GM18517 (cell line): ENCODE results near the gene MORN5.

Experiments used
- ATAC-seq: cut with Tn5 transposase; IDR thresholded peaks from one replicate; pipeline ENCODE4 v1.9.1; 2021; ENCODE audit warnings: mild to moderate bottlenecking, moderate library complexity; ENCODE audit not compliant: unreplicated experiment

MORN5 gene

DNA sequence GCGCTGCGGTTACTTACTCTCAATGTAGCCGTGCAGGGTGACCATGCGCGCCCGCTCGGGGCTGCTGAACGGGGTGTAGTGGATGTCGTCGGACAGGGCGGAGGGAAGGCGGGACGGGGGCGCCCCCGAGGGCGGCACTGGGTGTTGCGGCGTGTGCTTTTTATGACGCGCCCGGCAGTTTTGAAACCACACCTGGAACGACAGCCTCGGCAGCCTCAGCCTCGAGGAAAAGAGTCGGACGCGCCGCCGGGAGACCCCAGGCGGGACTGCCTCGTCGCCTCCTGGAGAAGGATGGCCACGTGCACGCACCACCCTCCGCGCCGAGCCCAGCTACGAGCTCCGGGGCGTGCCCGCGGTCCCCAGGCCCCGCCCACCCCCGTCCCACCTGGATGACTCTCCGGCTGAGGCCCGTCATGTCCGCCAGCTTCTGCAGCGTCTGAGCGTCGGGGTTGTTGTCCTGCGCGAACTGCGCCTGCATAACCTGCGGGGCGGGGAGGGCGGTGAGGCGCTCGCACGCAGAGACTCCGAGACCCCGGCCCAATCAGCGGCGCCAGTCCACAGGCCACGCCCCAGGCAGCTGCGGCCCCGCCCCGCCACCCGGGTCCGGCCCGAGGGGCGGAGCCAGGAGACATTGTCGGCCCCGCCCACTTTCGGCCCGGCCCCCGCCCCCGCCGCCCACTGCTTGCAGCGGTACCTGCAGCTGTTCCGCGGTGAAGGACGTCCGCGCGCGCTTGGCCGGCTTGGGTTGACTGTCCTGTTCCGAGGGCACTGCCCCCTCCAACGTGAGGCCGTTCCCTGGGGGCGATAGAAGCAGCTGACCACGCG is 54.1 kb downstream of the MORN5 start:
- ATAC-seq, result no peak

GRCh38 chr9:122214507-122214906 is 54.8 kb downstream of the MORN5 start:
- no peak for ATAC-seq

DNA sequence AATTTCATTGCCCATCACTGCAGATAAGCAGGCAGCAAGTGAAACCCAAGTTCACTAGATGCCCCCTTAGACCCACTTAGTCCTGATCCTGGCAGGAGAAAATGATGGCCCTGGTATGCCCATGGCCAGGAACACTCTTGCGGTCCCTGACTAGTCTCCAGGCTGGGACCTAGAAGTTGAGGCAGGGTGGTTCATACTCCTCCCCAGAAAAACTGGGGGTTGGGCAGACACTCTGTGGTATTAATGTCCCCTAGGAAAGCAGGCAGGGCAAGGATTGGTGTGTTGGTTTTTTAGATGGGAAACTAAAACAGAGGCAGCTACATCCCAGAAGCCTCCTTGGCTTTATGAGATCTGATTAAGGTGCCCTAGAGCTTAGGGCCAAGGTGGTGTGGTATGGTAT is 56.0 kb downstream of the MORN5 start:
- no peak for ATAC-seq

GRCh38 chr9:122216138-122216797 is 56.6 kb downstream of the MORN5 start:
- ATAC-seq, result no peak

- no peak for ATAC-seq
These were observed 57.2 kb downstream of the MORN5 start for GRCh38 chr9:122216798-122217418.

DNA sequence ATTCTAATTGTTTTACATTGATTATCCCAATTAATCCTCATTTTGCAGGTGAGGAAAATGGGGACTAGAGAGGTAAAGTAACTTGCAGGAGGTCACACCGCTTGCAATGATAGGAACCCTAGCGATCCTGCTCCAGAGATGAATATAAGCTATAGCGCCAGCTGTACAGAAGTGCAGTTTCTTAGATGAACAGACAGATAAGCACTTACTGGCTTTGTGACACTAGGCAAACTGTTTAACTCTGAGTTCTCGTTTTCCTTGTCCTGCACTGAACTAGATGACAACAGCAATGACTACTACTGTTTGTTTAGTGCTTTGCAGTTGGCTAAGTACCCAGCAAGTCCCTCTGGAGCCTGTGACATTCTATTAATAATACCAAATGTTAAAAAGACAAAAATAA is 57.9 kb downstream of the MORN5 start:
- no peak for ATAC-seq

- no peak for ATAC-seq
These were observed 58.6 kb downstream of the MORN5 start for GRCh38 chr9:122218071-122218934.

GRCh38 chr9:122218935-122219855 is 59.5 kb downstream of the MORN5 start:
- ATAC-seq, result no peak

DNA sequence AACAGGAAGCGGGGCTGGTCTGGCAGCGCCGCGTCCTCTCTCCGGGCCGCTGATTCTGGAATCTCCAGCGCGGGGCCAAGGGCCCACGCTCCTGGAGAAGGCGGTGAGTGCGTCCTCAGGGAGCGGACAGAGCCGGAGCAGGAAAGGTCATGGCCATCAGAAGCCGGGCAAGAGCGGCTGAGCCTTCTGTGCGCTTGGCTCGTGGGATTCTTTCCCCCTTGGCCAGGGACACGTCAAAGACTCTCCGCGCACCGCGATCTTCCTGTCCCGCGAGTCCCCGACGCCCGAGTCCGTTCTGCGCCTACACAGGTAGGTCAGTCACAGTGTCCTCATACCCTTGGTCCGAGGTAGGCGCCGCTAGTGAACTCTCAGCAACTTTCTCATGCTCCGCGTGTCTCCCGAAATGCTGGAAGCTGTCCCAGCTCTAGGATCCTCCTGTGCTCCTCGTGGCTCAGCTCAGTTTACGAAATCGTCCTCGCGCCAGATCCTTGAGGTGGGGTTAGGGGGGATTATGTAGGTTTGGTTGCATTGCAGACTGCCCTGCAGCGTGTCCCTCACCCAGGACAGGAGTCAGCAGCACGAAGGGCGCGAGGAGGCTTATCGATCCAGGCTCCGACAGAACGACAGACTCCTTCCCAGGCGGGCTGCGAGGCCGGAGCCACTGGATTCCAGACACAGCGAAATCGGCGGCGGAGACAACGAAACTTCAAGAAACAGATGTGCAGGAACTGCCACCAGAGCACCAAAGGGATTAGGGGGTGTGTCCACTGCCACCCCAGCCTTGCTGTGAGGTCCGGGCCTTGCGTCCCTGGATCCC is 60.4 kb downstream of the MORN5 start:
- ATAC-seq, result no peak

DNA sequence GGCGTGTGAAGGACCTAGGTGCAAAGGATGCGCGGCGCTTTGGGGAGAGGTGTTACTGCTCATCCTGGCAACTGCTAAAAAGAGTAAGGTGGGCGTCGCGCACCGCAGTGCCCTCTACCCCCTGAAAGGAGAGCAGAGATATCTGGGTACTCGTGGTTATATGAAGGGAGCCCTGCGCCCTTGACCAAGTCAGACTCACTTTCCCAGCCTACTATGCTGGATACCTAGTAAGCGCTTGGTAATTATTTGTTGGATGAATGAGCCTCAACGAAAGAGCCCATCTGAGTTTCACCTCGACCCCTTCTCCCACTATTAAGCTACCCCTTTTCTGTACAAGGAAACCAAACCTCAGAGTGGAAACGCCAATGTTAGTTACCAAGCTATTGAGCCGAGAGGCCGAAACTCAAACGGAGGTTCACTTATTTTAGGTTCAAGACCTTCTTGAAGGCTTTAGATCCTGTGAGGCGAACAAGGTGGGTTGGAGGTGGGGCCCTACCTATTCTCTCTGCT is 61.0 kb downstream of the MORN5 start:
- no peak for ATAC-seq

- ATAC-seq, result no peak
These were observed 61.6 kb downstream of the MORN5 start for GRCh38 chr9:122221183-122221811.

- ATAC-seq, result no peak
These were observed 63.1 kb downstream of the MORN5 start for GRCh38 chr9:122222791-122223190.

GRCh38 chr9:122223435-122223834 is 63.7 kb downstream of the MORN5 start:
- ATAC-seq, result no peak

DNA sequence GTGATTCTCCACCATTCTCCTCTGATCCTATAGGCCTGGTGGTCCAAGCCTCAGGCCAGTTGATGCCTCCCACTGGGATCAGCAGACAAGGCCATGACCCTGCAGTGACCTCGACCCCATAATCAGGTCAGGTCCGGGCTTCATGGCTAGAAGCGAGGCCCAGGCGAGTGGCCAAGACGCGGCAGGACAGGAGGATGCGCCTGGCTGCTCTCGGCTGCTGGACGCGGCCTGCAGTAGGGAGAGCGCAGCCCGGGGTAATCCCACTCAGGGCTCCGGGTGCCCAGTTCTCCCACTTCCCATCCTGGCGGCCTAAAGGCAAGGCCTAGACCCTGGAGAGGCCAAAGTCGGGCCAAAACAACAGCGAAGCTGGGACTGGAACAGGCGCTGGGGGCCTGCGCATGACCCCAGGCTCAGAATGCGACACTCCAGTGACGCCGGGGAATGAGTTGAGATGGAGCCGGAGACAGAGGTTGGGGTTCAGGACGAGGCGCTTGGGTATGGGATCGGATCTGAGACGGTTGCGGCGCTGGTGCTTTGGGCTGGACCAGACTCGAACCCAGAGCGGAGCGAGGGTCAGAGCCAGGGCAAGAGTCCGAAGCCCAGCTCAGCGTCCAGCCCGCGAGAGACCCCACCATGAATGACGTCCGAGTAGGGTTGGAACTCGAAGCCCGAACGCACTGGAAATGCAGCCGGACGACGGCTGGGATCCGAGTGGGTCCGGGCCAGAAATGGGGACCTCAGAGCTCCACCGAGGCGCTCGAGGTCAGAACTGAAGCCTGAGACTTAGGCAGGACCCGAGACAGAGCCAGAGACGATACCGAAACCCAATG is 65.8 kb downstream of the MORN5 start:
- no peak for ATAC-seq

DNA sequence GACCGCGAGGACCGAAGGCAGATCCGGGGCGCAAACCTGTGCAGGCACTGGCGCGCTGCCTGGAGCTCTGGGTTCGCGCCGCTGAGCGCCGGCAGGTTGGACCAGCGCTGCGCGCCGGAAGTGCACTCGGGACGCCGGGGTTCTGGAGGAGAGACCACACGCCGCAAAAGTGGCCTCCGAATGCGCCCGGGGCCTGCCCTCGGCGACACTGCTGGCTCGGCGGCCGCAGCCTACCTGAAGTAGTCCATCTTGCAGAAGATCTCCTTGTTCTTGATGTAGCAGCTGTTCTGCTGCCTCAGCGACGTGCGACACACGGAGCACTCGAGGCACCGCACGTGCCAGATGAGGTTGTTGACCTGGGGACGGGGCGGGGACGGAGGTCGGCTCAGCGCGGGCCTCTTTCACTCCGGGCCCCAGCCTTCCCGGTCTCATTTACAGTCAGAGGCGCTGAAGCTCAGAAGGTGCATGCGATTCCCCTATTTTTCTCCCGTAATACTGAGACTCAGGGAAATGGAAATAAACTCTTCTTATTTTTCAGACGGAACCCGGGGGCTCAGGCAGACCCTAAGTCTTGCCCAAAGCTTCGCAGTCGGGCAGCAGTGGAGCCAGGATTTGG is 66.5 kb downstream of the MORN5 start:
- ATAC-seq, result no peak

- no peak for ATAC-seq
These were observed 67.3 kb downstream of the MORN5 start for GRCh38 chr9:122226758-122227574.
